Tibial nerve (tissue), 4 donors: Measurements from ENCODE around the gene PRM3. TPM values are rescaled to one million over a fixed set of nuclear protein-coding genes. Genes with fewer than 3 reads are reported as not detected.
"Not testable (repeated sequence)": the region's sequence is repeated elsewhere in the genome, so short reads cannot be mapped to it uniquely, and the experiment has no call there.

Experiments used
- DNase-seq, 2 donors: peaks; one replicate each; pipeline ENCODE4 v3.0.0-alpha.2; 2019; ENCODE audit warnings: low spot score in 2 of 2
- H3K27ac ChIP-seq, 4 donors: fragments of 200-600 bp; sonication (generic) in 3 of 4; one replicate each; pipeline ENCODE4 v1.5.1; 2017 to 2019; ENCODE audit warnings: mild to moderate bottlenecking in 1 of 4
- H3K27me3 ChIP-seq, 2 donors: fragments of 200-600 bp; sonication (generic) in 1 of 2; one replicate each; pipeline versions ENCODE4 v1.5.1 to v1.6.0; 2017 to 2019
- H3K36me3 ChIP-seq, 3 donors: fragments of 200-600 bp; sonication (generic); one replicate each; pipeline ENCODE4 v1.5.1; 2018 to 2019
- H3K4me1 ChIP-seq, 4 donors: fragments of 200-600 bp; sonication (generic) in 3 of 4; one replicate each; pipeline ENCODE4 v1.5.1; 2017 to 2019
- H3K4me3 ChIP-seq, 4 donors: fragments of 200-600 bp; sonication (generic) in 3 of 4; one replicate each; pipeline ENCODE4 v1.5.1; 2017 to 2019; ENCODE audit warnings: mild to moderate bottlenecking in 1 of 4, moderate library complexity in 1 of 4
- H3K9me3 ChIP-seq, 4 donors: fragments of 200-600 bp; sonication (generic) in 3 of 4; one replicate each; pipeline ENCODE4 v1.5.1; 2017 to 2019
- EP300 ChIP-seq, 2 donors: sonication (generic); formaldehyde crosslinking; IDR thresholded peaks; one replicate each; pipeline ENCODE4 v1.6.1; 2017; ENCODE audit warnings: antibody characterized with exemption in 2 of 2, mild to moderate bottlenecking in 1 of 2
- POLR2A ChIP-seq, 2 donors: fragments of 450-650 bp; IDR thresholded peaks; one replicate each; pipeline ENCODE4 v1.6.1; 2017; ENCODE audit warnings: antibody characterized with exemption in 2 of 2, mild to moderate bottlenecking in 2 of 2, moderate library complexity in 2 of 2
- WGBS, 2 donors: methylation state at CpG; one replicate each; pipeline ENCODE4 v1.1.5; 2018; 5-methylcytosine and 5-hydroxymethylcytosine counted together
- total RNA-seq, 4 donors: library from RNA; depleted of rRNA; stranded (reverse); fragments of >200 nt; gene quantifications; one replicate each; pipeline ENCODE4 v1.1.0, GENCODE V29; 2016
- TF ChIP-seq, protein P1 (sequence below), 5 experiments: fragments of 200-600 bp in 3 of 5; fragments of 450-650 bp in 2 of 5; sonication (generic) in 3 of 5; IDR thresholded peaks; one replicate each; pipeline ENCODE4 v1.5.1; 2016 to 2019; ENCODE audit warnings: antibody characterized with exemption in 5 of 5, mild to moderate bottlenecking in 3 of 5, moderate library complexity in 2 of 5

PRM3 gene
- total RNA-seq, 4 donors from 2014 or later: not detected

DNA sequence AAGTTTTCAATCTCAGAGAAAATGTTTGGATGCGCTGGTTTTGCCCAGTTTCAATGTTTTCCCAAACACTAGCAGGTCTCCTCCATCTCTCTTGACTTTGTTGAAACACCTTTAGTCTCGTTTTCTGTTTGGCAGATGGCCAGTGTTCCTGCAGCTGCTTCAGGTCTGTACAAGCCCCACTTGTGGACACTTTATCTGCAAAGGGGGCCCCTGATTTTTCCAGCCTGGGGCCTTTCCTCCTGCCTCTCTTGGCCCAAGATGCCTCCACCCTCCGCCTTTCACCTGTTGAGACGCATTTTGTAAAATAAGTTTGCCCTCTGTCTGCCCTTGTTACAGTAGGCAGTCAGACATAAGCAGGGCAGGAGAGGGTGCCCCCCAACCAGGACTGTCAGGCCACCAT, 29.5 kb upstream of the PRM3 start:
- Histone ChIP-seq H3K27me3 (no peaks in the 10 kb centered on the region), H3K36me3 (no peaks in the 10 kb centered on the region), H3K4me3 (no peak overlapping the region), H3K4me1 (peaks cover 0 to 3% (median 2%) of the 10 kb centered on the region in 4 donors), H3K9me3 (no peaks in the 10 kb centered on the region), H3K27ac (no peak overlapping the region)
- DNase-seq: no peak
- 83 to 87% methylated on average over 4 of the region's 4 CpGs for WGBS, 2 donors
- no peak for TF ChIP-seq EP300 (IDR thresholded peaks at IDR 0.05)

DNA sequence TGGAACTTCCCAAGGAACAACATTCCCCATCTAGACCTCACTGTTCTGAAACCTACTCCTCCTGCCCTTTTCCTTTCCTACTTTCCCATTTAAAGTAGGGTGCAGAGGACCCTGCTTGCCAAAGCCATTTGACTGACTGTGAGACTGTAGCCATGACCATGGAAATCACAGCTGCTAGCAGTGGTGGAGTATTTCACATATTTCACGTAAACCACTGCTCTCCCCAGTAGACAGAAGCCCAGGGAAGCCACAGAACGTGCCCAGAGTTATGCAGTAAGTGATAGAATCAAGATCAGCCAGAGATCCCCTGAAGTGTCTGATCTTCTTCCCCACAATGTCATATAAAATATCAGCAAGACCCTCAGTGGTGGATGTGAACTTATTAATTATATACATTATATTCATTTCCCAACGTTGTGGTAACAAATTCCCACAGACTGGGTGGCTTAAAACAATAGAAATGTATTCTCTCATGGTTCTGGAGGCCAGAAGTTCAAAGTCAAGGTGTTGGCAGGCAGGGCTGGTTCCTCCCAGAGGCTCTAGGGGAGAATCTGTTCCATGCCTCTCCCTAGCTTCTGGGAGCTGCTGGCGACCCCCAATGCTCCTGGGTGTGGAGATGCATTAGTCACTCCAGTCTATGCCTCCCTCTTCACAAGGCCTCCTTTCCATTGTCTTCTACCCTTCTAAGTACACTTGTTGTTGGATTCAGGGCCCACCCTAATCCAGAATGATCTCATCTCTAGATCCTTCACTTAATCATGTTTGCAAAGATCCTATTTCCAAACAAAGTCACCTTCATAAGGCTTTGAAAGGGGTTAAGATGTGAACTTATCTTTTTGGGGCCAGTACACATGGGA, 28.4 kb upstream of the PRM3 start:
- H3K36me3 ChIP-seq: no peaks in the 10 kb centered on the region

DNA sequence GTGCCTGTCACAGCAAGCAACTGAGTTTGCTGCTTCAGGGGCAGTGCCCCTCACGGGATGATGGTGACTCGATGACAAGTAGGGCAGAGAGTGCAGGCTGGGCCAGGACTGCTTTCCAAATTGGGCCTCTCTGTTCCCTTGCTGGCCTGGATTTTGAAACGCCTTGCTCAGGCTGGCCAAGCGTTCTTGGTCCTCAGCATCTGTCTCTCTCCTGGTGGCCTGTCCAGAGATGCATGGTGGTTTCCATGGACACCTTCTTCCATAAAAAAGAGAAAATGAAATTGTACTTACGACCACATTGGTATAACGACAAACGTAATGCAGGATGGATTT, 27.1 kb upstream of the PRM3 start:
- Histone ChIP-seq H3K4me1 (peaks cover 0 to 14% (median 13%) of the 10 kb centered on the region in 4 donors), H3K4me3 (no peak overlapping the region), H3K27me3 (no peaks in the 10 kb centered on the region), H3K36me3 (no peaks in the 10 kb centered on the region), H3K9me3 (no peaks in the 10 kb centered on the region), H3K27ac (no peak overlapping the region)
- no peak for TF ChIP-seq EP300 (IDR thresholded peaks at IDR 0.05)
- no peak for TF ChIP-seq POLR2A (IDR thresholded peaks at IDR 0.05)
- TF ChIP-seq, protein P1, sequence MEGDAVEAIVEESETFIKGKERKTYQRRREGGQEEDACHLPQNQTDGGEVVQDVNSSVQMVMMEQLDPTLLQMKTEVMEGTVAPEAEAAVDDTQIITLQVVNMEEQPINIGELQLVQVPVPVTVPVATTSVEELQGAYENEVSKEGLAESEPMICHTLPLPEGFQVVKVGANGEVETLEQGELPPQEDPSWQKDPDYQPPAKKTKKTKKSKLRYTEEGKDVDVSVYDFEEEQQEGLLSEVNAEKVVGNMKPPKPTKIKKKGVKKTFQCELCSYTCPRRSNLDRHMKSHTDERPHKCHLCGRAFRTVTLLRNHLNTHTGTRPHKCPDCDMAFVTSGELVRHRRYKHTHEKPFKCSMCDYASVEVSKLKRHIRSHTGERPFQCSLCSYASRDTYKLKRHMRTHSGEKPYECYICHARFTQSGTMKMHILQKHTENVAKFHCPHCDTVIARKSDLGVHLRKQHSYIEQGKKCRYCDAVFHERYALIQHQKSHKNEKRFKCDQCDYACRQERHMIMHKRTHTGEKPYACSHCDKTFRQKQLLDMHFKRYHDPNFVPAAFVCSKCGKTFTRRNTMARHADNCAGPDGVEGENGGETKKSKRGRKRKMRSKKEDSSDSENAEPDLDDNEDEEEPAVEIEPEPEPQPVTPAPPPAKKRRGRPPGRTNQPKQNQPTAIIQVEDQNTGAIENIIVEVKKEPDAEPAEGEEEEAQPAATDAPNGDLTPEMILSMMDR (IDR thresholded peaks at IDR 0.05): no peak
- no peak for DNase-seq
- WGBS, 2 donors: 88 to 91% methylated on average over 6 to 7 of the region's 7 CpGs

More for the DNA sequence above, 28.4 kb upstream of the PRM3 start:
- no peaks in the 10 kb centered on the region for H3K9me3 ChIP-seq
- 61 to 65% methylated on average over 4 of the region's 4 CpGs for WGBS, 2 donors
- peaks cover 0 to 14% (median 12%) of the 10 kb centered on the region in 4 donors for H3K4me1 ChIP-seq
- no peak for DNase-seq
- H3K4me3 ChIP-seq: no peak overlapping the region
- H3K27me3 ChIP-seq: no peaks in the 10 kb centered on the region
- TF ChIP-seq EP300 (IDR thresholded peaks at IDR 0.05) (no peak), POLR2A (IDR thresholded peaks at IDR 0.05) (no peak)
- TF ChIP-seq, protein P1 (IDR thresholded peaks at IDR 0.05): no peak
- H3K27ac ChIP-seq: no peak overlapping the region

DNA sequence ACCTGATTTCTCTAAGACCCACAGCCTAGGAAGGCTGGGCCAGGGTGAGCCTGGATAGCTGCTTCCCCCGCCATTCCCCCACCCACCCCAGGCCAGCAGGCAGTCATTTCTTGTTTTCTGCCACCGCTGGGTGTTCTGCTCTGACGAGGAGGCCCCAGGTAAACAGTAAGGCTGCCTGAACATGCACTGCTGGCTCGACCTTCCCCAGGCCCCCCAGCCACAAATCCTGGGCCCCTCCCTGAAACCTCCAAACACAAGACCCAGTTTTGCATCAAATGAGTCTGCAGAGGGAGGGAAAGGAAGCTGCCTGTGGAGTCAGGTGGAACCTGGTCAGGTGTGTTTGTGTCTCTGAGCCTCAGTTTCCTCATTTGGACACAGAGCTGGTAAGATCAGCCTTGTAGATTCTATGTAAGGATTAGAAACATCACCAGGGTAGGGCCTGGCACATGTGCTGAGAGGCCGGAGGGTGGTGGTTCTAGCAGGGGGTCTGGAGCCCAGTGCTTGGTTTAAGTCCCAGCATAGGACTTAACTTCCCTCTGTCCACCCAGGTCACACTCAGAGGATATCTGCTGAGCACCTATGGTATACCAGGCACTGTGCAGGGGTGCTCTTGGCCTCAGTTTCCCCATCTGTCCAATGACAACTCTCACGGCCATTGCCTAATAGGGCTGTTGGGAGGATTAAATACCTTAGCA, 26.6 kb upstream of the PRM3 start:
- H3K4me1 ChIP-seq: peaks cover 0 to 14% (median 13%) of the 10 kb centered on the region in 4 donors
- H3K36me3 ChIP-seq: no peaks in the 10 kb centered on the region
- no peak for TF ChIP-seq POLR2A (IDR thresholded peaks at IDR 0.05)
- TF ChIP-seq, protein P1 (IDR thresholded peaks at IDR 0.05): no peak
- no peak for TF ChIP-seq EP300 (IDR thresholded peaks at IDR 0.05)
- no peak overlapping the region for H3K27ac ChIP-seq
- 85 to 92% methylated on average over 5 to 6 of the region's 6 CpGs for WGBS, 2 donors
- no peak for DNase-seq
- no peak overlapping the region for H3K4me3 ChIP-seq
- H3K27me3 ChIP-seq: no peaks in the 10 kb centered on the region
- H3K9me3 ChIP-seq: no peaks in the 10 kb centered on the region

DNA sequence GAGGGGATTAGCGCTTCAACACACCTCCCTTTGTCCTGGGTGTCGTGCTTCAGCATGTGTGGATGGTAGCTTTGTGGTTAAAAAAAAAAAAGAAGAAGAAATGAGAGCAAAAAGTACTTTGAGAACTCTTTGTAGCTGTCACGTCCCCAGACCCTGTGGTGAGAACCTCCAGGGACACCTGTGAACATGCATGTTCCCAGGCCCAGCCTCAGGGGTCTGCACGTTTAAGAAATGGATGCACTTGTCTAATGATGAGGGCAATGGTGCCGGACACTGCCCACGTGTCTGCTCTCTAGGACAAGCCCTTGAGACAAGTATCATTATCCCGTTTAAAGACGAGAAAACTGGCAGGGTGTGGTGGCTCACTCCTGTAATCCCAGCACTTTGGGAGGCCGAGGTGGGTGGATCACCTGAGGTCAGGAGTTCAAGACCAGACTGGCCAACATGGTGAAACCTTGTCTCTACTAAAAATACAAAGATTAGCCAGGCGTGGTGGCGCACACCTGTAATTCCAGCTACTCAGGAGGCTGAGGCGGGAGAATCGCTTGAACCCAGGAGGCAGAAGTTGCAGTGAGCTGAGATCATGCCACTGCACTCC, 25.6 kb upstream of the PRM3 start:
- H3K36me3 ChIP-seq, H3K27me3 ChIP-seq, H3K27ac ChIP-seq, H3K4me3 ChIP-seq, DNase-seq, H3K9me3 ChIP-seq: not testable (repeated sequence)
- peaks cover 0 to 14% (median 13%) of the 10 kb centered on the region in 4 donors for H3K4me1 ChIP-seq
- 84 to 86% methylated on average over 13 of the region's 13 CpGs for WGBS, 2 donors
